HepG2 (cell line): ENCODE data around the gene ZNF585A.

Source experiments
- CTCF ChIP-seq: sonication (generic); formaldehyde crosslinking; IDR thresholded peaks from 2 replicates; pipeline ENCODE4 v1.5.0; 2020; ENCODE audit warnings: mild to moderate bottlenecking, missing genetic modification reagents, moderate library complexity
- KLF9 ChIP-seq: IDR thresholded peaks from 2 replicates; pipeline ENCODE4 v1.6.1; 2016; ENCODE audit warnings: low read depth
- ZNF407 ChIP-seq: sonication (generic); formaldehyde crosslinking; IDR thresholded peaks from one replicate; pipeline ENCODE4 v1.5.1; 2020; ENCODE audit warnings: mild to moderate bottlenecking, missing genetic modification reagents; ENCODE audit errors: not compliant biosample characterization

- TF ChIP-seq ZNF407 (CRISPR knock-in tag) (no peak), CTCF (no peak), KLF9 (CRISPR knock-in tag) (no peak)
Observed at GRCh38 chr19:37165635-37166034, 6.9 kb downstream of the ZNF585A start.
